Body of pancreas (tissue), 4 donors: Measurements from ENCODE around the gene CCNT2. TPM values are rescaled to one million over a fixed set of nuclear protein-coding genes. Genes with fewer than 3 reads are reported as not detected.

ENCODE experiments used
- ATAC-seq: fragments of 150-250 bp; one replicate; pipeline ENCODE4 v1.9.1; 2016
- DNase-seq, 4 donors: peaks; one replicate each; pipeline ENCODE4 v3.0.0-alpha.2; 2019
- H3K27ac ChIP-seq, 4 donors: fragments of 200-600 bp; sonication (generic); 1 replicate in 3 of 4; 2 replicates in 1 of 4; pipeline versions ENCODE4 v1.5.1 to v1.6.1; 2016 to 2019; ENCODE audit warnings: mild to moderate bottlenecking in 1 of 4, mixed read lengths in 1 of 4, moderate library complexity in 1 of 4
- H3K27me3 ChIP-seq, 2 donors: fragments of 200-600 bp; sonication (generic); one replicate each; pipeline ENCODE4 v1.6.0; 2016; ENCODE audit warnings: mild to moderate bottlenecking in 1 of 2
- H3K36me3 ChIP-seq, 2 donors: fragments of 200-600 bp; sonication (generic); replicated peaks in 1 of 2; 2 replicates each; pipeline ENCODE4 v1.5.1; 2016; ENCODE audit warnings: low read depth in 2 of 2; ENCODE audit not compliant: insufficient read depth in 1 of 2
- H3K4me1 ChIP-seq: fragments of 200-600 bp; sonication (generic); one replicate; pipeline ENCODE4 v1.6.0; 2016
- H3K4me3 ChIP-seq, 2 donors: fragments of 200-600 bp; sonication (generic); 1 replicate in 1 of 2; 2 replicates in 1 of 2; pipeline ENCODE4 v1.5.1; 2016 to 2019
- H3K9me3 ChIP-seq, 3 donors: fragments of 200-600 bp; sonication (generic); 1 replicate in 2 of 3; 2 replicates in 1 of 3; pipeline ENCODE4 v1.5.1; 2016
- POLR2A ChIP-seq, 3 donors: fragments of 450-650 bp; IDR thresholded peaks; one replicate each; pipeline ENCODE4 v1.6.1; 2016; ENCODE audit warnings: antibody characterized with exemption in 3 of 3, mild to moderate bottlenecking in 2 of 3
- WGBS, 2 donors: methylation state at CpG; one replicate each; pipeline ENCODE4 v1.1.5; 2017; 5-methylcytosine and 5-hydroxymethylcytosine counted together
- intact Hi-C: fragments of 100-400 bp; cut with DNase I; formaldehyde crosslinking; loops from one replicate; pipeline ENCODE4 v1.15.1; 2023
- total RNA-seq, 2 donors: library from RNA; depleted of rRNA; stranded (reverse); fragments of >200 nt; gene quantifications; one replicate each; pipeline ENCODE4 v1.1.0, GENCODE V29; 2016
- TF ChIP-seq, protein P1 (sequence below), 7 experiments: fragments of 450-650 bp in 4 of 7; fragments of 200-600 bp in 3 of 7; sonication (generic) in 3 of 7; IDR thresholded peaks; one replicate each; pipeline ENCODE4 v1.5.1; 2016 to 2019; ENCODE audit warnings: antibody characterized with exemption in 7 of 7

Gene CCNT2
- total RNA-seq, 2 donors from 2014 or later: 19.1 to 32.7 TPM

DNA sequence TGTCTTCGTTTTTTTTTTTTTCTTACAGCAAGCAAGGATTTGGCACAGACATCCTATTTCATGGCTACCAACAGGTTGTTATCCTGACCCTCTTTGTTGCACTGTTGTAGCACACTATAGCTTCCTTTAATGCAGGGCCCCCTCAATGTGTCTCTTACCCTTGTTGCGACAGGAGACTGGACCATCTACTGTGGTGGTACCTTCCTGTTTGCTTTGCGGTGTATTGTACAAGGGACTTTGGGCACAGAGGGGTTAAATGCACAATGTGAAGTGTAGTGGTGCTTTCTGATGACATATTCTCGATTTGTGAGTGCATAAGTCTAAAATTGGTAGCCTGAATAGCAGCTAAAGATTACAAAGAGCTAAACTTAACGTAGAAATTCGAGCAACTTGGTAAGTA is 27.5 kb downstream of the CCNT2 start:
- Histone ChIP-seq H3K4me3 (no peak overlapping the region), H3K9me3 (no peaks in the 10 kb centered on the region), H3K27me3 (no peaks in the 10 kb centered on the region), H3K4me1 (peaks cover 18% of the 10 kb centered on the region), H3K36me3 (peaks cover 0 to 9% of the 10 kb centered on the region in 2 donors), H3K27ac (no peak overlapping the region)
- WGBS, 2 donors: 71 to 76% methylated on average over 6 of the region's 6 CpGs
- TF ChIP-seq POLR2A (IDR thresholded peaks at IDR 0.05): no peak
- TF ChIP-seq, protein P1, sequence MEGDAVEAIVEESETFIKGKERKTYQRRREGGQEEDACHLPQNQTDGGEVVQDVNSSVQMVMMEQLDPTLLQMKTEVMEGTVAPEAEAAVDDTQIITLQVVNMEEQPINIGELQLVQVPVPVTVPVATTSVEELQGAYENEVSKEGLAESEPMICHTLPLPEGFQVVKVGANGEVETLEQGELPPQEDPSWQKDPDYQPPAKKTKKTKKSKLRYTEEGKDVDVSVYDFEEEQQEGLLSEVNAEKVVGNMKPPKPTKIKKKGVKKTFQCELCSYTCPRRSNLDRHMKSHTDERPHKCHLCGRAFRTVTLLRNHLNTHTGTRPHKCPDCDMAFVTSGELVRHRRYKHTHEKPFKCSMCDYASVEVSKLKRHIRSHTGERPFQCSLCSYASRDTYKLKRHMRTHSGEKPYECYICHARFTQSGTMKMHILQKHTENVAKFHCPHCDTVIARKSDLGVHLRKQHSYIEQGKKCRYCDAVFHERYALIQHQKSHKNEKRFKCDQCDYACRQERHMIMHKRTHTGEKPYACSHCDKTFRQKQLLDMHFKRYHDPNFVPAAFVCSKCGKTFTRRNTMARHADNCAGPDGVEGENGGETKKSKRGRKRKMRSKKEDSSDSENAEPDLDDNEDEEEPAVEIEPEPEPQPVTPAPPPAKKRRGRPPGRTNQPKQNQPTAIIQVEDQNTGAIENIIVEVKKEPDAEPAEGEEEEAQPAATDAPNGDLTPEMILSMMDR (IDR thresholded peaks at IDR 0.05): no peak
- intact Hi-C loops: no loop called here
- no peak for DNase-seq
- ATAC-seq: no peak

GRCh38 chr2:134949981-134950708 is 31.5 kb downstream of the CCNT2 start:
- Histone ChIP-seq H3K27ac (no peak overlapping the region), H3K27me3 (no peaks in the 10 kb centered on the region), H3K36me3 (peaks cover 10 to 26% of the 10 kb centered on the region in 2 donors), H3K4me1 (no peaks in the 10 kb centered on the region), H3K9me3 (no peaks in the 10 kb centered on the region), H3K4me3 (no peak overlapping the region)
- no peak for DNase-seq
- no peak for TF ChIP-seq POLR2A (IDR thresholded peaks at IDR 0.05)
- no peak for ATAC-seq
- intact Hi-C loops: no loop called here
- 86 to 91% methylated on average over 7 of the region's 7 CpGs for WGBS, 2 donors

DNA sequence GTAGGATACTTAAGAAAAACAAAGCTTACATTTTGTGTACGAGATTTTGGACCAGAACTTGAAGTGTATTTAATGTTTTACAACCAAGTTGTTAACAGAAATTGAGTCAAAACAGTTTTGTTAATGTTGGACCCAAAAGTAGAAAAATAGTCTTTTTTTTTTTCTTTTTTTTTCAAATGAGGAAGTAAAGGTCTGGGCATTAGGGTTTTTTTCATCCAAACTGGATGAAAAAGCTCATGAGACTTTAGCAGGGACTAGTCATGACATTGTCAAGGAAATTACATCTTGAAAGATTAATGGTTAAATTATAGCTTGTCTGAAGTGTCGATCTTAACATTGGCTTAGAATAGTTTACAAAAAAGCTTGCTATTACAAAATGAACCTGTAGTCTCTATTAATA is 32.3 kb downstream of the CCNT2 start:
- Histone ChIP-seq H3K9me3 (no peaks in the 10 kb centered on the region), H3K27me3 (no peaks in the 10 kb centered on the region), H3K27ac (no peak overlapping the region), H3K4me1 (no peaks in the 10 kb centered on the region), H3K36me3 (peaks cover 10 to 26% of the 10 kb centered on the region in 2 donors), H3K4me3 (no peak overlapping the region)
- ATAC-seq (no peak), DNase-seq (no peak)
- 64 to 80% methylated on average over 2 of the region's 2 CpGs for WGBS, 2 donors
- no peak for TF ChIP-seq POLR2A (IDR thresholded peaks at IDR 0.05)
- TF ChIP-seq, protein P1 (IDR thresholded peaks at IDR 0.05): no peak
- intact Hi-C loops: no loop called here

DNA sequence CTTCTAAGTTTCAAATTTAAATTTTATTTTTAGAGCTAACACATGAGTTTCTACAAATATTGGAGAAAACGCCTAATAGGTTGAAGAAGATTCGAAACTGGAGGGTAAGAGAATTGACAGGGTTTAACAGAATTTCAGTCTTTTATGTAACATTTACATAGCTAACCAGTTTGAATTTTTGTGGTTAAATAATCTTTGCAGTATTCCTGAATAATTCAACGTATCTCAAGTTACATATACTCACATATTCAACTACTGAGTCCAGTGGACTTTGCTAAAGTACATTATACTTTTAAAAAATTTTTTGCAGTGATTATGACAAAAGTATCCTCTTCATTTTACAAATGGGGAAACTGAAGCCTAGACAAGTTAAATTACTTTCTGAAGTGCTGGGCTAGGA is 34.0 kb downstream of the CCNT2 start:
- Histone ChIP-seq H3K9me3 (no peaks in the 10 kb centered on the region), H3K27me3 (no peaks in the 10 kb centered on the region), H3K4me3 (no peak overlapping the region), H3K27ac (no peak overlapping the region), H3K4me1 (no peaks in the 10 kb centered on the region), H3K36me3 (peaks cover 10 to 31% of the 10 kb centered on the region in 2 donors)
- 89 to 94% methylated on average over 3 of the region's 3 CpGs for WGBS, 2 donors
- TF ChIP-seq POLR2A (IDR thresholded peaks at IDR 0.05): no peak
- TF ChIP-seq, protein P1 (IDR thresholded peaks at IDR 0.05): no peak
- intact Hi-C loops: no loop called here
- DNase-seq (no peak), ATAC-seq (no peak)

DNA sequence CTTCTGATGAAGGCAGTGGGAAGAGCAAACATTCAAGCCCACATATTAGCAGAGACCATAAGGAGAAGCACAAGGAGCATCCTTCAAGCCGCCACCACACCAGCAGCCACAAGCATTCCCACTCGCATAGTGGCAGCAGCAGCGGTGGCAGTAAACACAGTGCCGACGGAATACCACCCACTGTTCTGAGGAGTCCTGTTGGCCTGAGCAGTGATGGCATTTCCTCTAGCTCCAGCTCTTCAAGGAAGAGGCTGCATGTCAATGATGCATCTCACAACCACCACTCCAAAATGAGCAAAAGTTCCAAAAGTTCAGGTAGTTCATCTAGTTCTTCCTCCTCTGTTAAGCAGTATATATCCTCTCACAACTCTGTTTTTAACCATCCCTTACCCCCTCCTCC is 35.4 kb downstream of the CCNT2 start:
- peaks cover 10 to 26% of the 10 kb centered on the region in 2 donors for H3K36me3 ChIP-seq
- DNase-seq: no peak
- TF ChIP-seq, protein P1 (IDR thresholded peaks at IDR 0.05): no peak
- no peak for TF ChIP-seq POLR2A (IDR thresholded peaks at IDR 0.05)

More for the DNA sequence above, 35.4 kb downstream of the CCNT2 start:
- intact Hi-C loops: no loop called here
- H3K4me1 ChIP-seq: no peaks in the 10 kb centered on the region
- 96 to 97% methylated on average over 5 of the region's 5 CpGs for WGBS, 2 donors
- ATAC-seq: no peak
- H3K4me3 ChIP-seq: no peak overlapping the region
- H3K9me3 ChIP-seq: no peaks in the 10 kb centered on the region
- H3K27ac ChIP-seq: no peak overlapping the region
- no peaks in the 10 kb centered on the region for H3K27me3 ChIP-seq
